SH-SY5Y (cell line): ENCODE results near the gene INF2.

Experiments used
- GATA2 ChIP-seq: IDR thresholded peaks from 2 replicates; pipeline ENCODE4 v1.6.1; 2011; ENCODE audit warnings: mild to moderate bottlenecking, low read depth, low read length
- GATA3 ChIP-seq: IDR thresholded peaks from 2 replicates; pipeline ENCODE4 v1.6.1; 2011; ENCODE audit warnings: low read depth, mild to moderate bottlenecking, low read length, moderate library complexity

DNA sequence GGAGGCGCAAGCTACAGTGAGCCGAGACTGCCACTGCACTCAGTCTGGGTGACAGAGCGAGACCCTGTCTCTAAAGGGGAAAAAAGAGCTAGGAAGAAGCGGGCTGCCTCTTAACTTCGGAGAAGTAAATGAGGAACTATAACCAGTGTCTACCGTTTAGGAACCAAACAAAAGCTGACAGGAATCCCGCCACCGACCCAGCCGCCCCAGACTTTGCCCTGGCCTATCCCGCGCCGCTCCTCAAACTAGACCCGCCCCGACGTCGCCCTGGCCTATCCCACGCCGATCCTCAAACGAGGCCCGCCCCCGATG is 63.0 kb downstream of the INF2 start:
- TF ChIP-seq GATA3 (no peak), GATA2 (no peak)
